Ascending aorta (tissue), 2 donors: ENCODE data around the gene ADAMTS15. TPM values are rescaled to one million over a fixed set of nuclear protein-coding genes. Genes with fewer than 3 reads are reported as not detected.
A peak's percentile ranks its signal among the peaks of the same experiment; 100 is the strongest.

Experiments
- DNase-seq, 2 donors: peaks; one replicate each; pipeline ENCODE4 v3.0.0-alpha.2; 2019; ENCODE audit warnings: low spot score in 2 of 2
- H3K27ac ChIP-seq, 2 donors: fragments of 200-600 bp; sonication (generic); one replicate each; pipeline ENCODE4 v1.5.1; 2016 to 2017; ENCODE audit warnings: mild to moderate bottlenecking in 1 of 2
- H3K27me3 ChIP-seq: fragments of 200-600 bp; sonication (generic); one replicate; pipeline ENCODE4 v1.5.1; 2017
- H3K36me3 ChIP-seq, 2 donors: fragments of 200-600 bp; sonication (generic); one replicate each; pipeline ENCODE4 v1.5.1; 2016
- H3K4me1 ChIP-seq, 2 donors: fragments of 200-600 bp; sonication (generic); one replicate each; pipeline ENCODE4 v1.5.1; 2016 to 2017; ENCODE audit warnings: mild to moderate bottlenecking in 1 of 2
- H3K4me3 ChIP-seq, 2 donors: fragments of 200-600 bp; sonication (generic); one replicate each; pipeline ENCODE4 v1.5.1; 2016 to 2017; ENCODE audit warnings: mild to moderate bottlenecking in 1 of 2
- H3K9me3 ChIP-seq, 2 donors: fragments of 200-600 bp; sonication (generic); one replicate each; pipeline ENCODE4 v1.5.1; 2016
- CTCF ChIP-seq, 3 experiments: fragments of 200-600 bp in 2 of 3; fragments of 450-650 bp in 1 of 3; sonication (generic) in 2 of 3; IDR thresholded peaks; one replicate each; pipeline ENCODE4 v1.5.1; 2016 to 2019; ENCODE audit warnings: antibody characterized with exemption in 3 of 3, mild to moderate bottlenecking in 1 of 3, moderate library complexity in 1 of 3
- intact Hi-C: fragments of 100-400 bp; cut with DNase I; formaldehyde crosslinking; loops from one replicate; pipeline ENCODE4 v1.15.1; 2023
- total RNA-seq: library from RNA; depleted of rRNA; stranded (reverse); fragments of >200 nt; gene quantifications from one replicate; pipeline ENCODE4 v1.1.0, GENCODE V29; 2016

The ADAMTS15 gene
- total RNA-seq, 1 donor from 2014 or later, result 20.4 TPM

GRCh38 chr11:130408901-130409300, 39.5 kb upstream of the ADAMTS15 start:
- Histone ChIP-seq H3K9me3 (no peaks in the 10 kb centered on the region), H3K27ac (peak overlapping the region in 1 of 2 donors; percentile 43), H3K27me3 (no peaks in the 10 kb centered on the region), H3K4me1 (peaks cover 4 to 13% of the 10 kb centered on the region in 2 donors), H3K4me3 (no peak overlapping the region), H3K36me3 (no peaks in the 10 kb centered on the region)
- no peak for DNase-seq
- no peak for TF ChIP-seq CTCF (IDR thresholded peaks at IDR 0.05)
- intact Hi-C loops, result no loop called here

- intact Hi-C loops, result no loop called here
These were observed 38.7 kb upstream of the ADAMTS15 start for GRCh38 chr11:130409594-130410388.

GRCh38 chr11:130411223-130411622, 37.2 kb upstream of the ADAMTS15 start:
- no peak for DNase-seq
- no peak for TF ChIP-seq CTCF (IDR thresholded peaks at IDR 0.05)
- H3K4me1 ChIP-seq, result peaks cover 9 to 18% of the 10 kb centered on the region in 2 donors
- intact Hi-C loops, result no loop called here
- no peaks in the 10 kb centered on the region for H3K36me3 ChIP-seq
- H3K27ac ChIP-seq, result no peak overlapping the region
- no peak overlapping the region for H3K4me3 ChIP-seq
- H3K9me3 ChIP-seq, result no peaks in the 10 kb centered on the region
- no peaks in the 10 kb centered on the region for H3K27me3 ChIP-seq

More at GRCh38 chr11:130409594-130410388, 38.7 kb upstream of the ADAMTS15 start:
- H3K27ac ChIP-seq, result no peak overlapping the region
- H3K9me3 ChIP-seq, result no peaks in the 10 kb centered on the region
- no peak for TF ChIP-seq CTCF (IDR thresholded peaks at IDR 0.05)
- H3K36me3 ChIP-seq, result no peaks in the 10 kb centered on the region
- H3K4me1 ChIP-seq, result peaks cover 9 to 18% of the 10 kb centered on the region in 2 donors
- H3K4me3 ChIP-seq, result no peak overlapping the region
- no peaks in the 10 kb centered on the region for H3K27me3 ChIP-seq
- no peak for DNase-seq

- intact Hi-C loops, result no loop called here
- H3K4me3 ChIP-seq, result no peak overlapping the region
- H3K27ac ChIP-seq, result peak overlapping the region; percentile 59 to 81
- H3K9me3 ChIP-seq, result no peaks in the 10 kb centered on the region
- no peak for TF ChIP-seq CTCF (IDR thresholded peaks at IDR 0.05)
- peak in 1 of 2 donors; percentile 82 for DNase-seq
- H3K27me3 ChIP-seq, result no peaks in the 10 kb centered on the region
- peaks cover 9 to 18% of the 10 kb centered on the region in 2 donors for H3K4me1 ChIP-seq
- no peaks in the 10 kb centered on the region for H3K36me3 ChIP-seq
These were observed 34.9 kb upstream of the ADAMTS15 start for GRCh38 chr11:130413405-130414106.

GRCh38 chr11:130414107-130415080, 34.1 kb upstream of the ADAMTS15 start:
- H3K9me3 ChIP-seq, result no peaks in the 10 kb centered on the region
- no peaks in the 10 kb centered on the region for H3K27me3 ChIP-seq
- DNase-seq, result no peak
- peaks cover 9 to 18% of the 10 kb centered on the region in 2 donors for H3K4me1 ChIP-seq
- intact Hi-C loops, result loop anchor here (5.0 kb wide), 1 partner anchor 292 kb away; no protein-coding TSS in a partner anchor
- no peak for TF ChIP-seq CTCF (IDR thresholded peaks at IDR 0.05)
- peak overlapping the region; percentile 59 to 81 for H3K27ac ChIP-seq
- H3K4me3 ChIP-seq, result no peak overlapping the region
- no peaks in the 10 kb centered on the region for H3K36me3 ChIP-seq
